HepG2 (cell line): Measurements from ENCODE around the gene WFDC13. TPM values are rescaled to one million over a fixed set of nuclear protein-coding genes. Genes with fewer than 3 reads are reported as not detected.

Source experiments
- ATAC-seq: fragments of 200-7000 bp; cut with Tn5 transposase; 3 replicates; pipeline ENCODE4 v1.9.1; 2020; ENCODE audit warnings: mild to moderate bottlenecking, moderate library complexity
- BruUV-seq: library from RNA; stranded (reverse); fragments of 400-500 nt; replicated peaks from 2 replicates; lab custom pipeline; 2021; lab: Mats Ljungman, UMichigan
- CTCF ChIA-PET: fragments of 300-600 bp; formaldehyde crosslinking; extraction: SDS; loops from one replicate; lab custom pipeline; 2021; ENCODE audit warnings: low total read pairs, inconsistent platforms, low intra/inter-chr PET ratio; lab: Yijun Ruan, JAX
- POLR2A ChIA-PET: fragments of 350-600 bp; sonication (Branson Sonifier 250); formaldehyde crosslinking; loops from one replicate; lab custom pipeline; 2020; ENCODE audit warnings: antibody characterized with exemption, inconsistent platforms; lab: Yijun Ruan, JAX
- DNase-seq: peaks from one replicate; pipeline ENCODE4 v3.0.0-alpha.2; 2015; ENCODE audit warnings: low spot score
- FAIRE-seq: peaks from 3 replicates; lab custom pipeline; 2011; peaks lifted over from hg19 to GRCh38; lab: Jason Lieb, UNC
- H2AFZ ChIP-seq: one replicate; pipeline ENCODE4 v1.6.1; 2011; ENCODE audit warnings: low read length, inconsistent platforms
- H3K27ac ChIP-seq: fragments of 300-600 bp; 3 replicates; pipeline ENCODE4 v1.8.0; 2011; ENCODE audit warnings: mixed run types, mild to moderate bottlenecking, mixed read lengths, low read length, inconsistent platforms; ENCODE audit not compliant: insufficient read depth; ENCODE audit errors: extremely low read length
- H3K27me3 ChIP-seq, 2 experiments: fragments of 200-600 bp in 1 of 2; 2 replicates in 1 of 2; 3 replicates in 1 of 2; pipeline versions ENCODE4 v1.6.0 to v1.8.0; 2011; ENCODE audit warnings: low read length in 2 of 2, mild to moderate bottlenecking in 2 of 2, moderate library complexity in 2 of 2, inconsistent platforms in 1 of 2; ENCODE audit not compliant: insufficient read depth in 2 of 2, control insufficient read depth in 1 of 2
- H3K36me3 ChIP-seq, 2 experiments: fragments of 200-600 bp in 1 of 2; replicated peaks in 1 of 2; 2 replicates in 1 of 2; 3 replicates in 1 of 2; pipeline versions ENCODE4 v1.5.1 to v1.8.0; 2011; ENCODE audit warnings: low read length in 2 of 2, inconsistent platforms in 1 of 2; ENCODE audit not compliant: insufficient read depth in 2 of 2, control insufficient read depth in 1 of 2
- H3K4me1 ChIP-seq: 2 replicates; pipeline ENCODE4 v1.5.1; 2012; ENCODE audit warnings: low read length, inconsistent platforms; ENCODE audit not compliant: insufficient read depth
- H3K4me2 ChIP-seq: 2 replicates; pipeline ENCODE4 v1.6.0; 2011; ENCODE audit warnings: low read depth, low read length, inconsistent platforms
- H3K4me3 ChIP-seq, 3 experiments: fragments of 200-600 bp in 1 of 3; sonication (generic), shearing (Covaris generic) in 1 of 3; replicated peaks in 1 of 3; 2 replicates each; pipeline ENCODE4 v1.5.1; 2011 to 2016; ENCODE audit warnings: low read length in 3 of 3, inconsistent platforms in 2 of 3, low read depth in 2 of 3, mild to moderate bottlenecking in 2 of 3, control low read depth in 1 of 3, mixed read lengths in 1 of 3; ENCODE audit not compliant: insufficient read depth in 1 of 3
- H3K79me2 ChIP-seq: one replicate; pipeline ENCODE4 v1.6.1; 2011; ENCODE audit warnings: low read length, inconsistent platforms; ENCODE audit not compliant: insufficient read depth
- H3K9ac ChIP-seq: 2 replicates; pipeline ENCODE4 v1.6.0; 2011; ENCODE audit warnings: mild to moderate bottlenecking, low read depth, low read length, inconsistent platforms; ENCODE audit not compliant: insufficient read depth
- H3K9me3 ChIP-seq: 2 replicates; pipeline ENCODE4 v1.5.1; 2012; ENCODE audit warnings: mild to moderate bottlenecking, low read length
- H4K20me1 ChIP-seq: 2 replicates; pipeline ENCODE4 v1.6.0; 2011; ENCODE audit warnings: inconsistent platforms, mild to moderate bottlenecking, low read length, moderate library complexity; ENCODE audit not compliant: insufficient read depth
- EHMT2 ChIP-seq: fragments of 200-600 bp; sonication (generic); IDR thresholded peaks from 2 replicates; pipeline ENCODE4 v1.7.0; 2017; ENCODE audit warnings: antibody characterized with exemption, low read depth, low read length, borderline replicate concordance
- FOXA1 ChIP-seq, 2 experiments: fragments of 450-650 bp in 1 of 2; sonication (generic) in 1 of 2; formaldehyde crosslinking in 1 of 2; IDR thresholded peaks; 2 replicates each; pipeline versions ENCODE4 v1.4.0 to v1.6.1; 2016 to 2020; ENCODE audit warnings: missing genetic modification reagents in 1 of 2
- IKZF4 ChIP-seq: sonication (generic); formaldehyde crosslinking; IDR thresholded peaks from 2 replicates; pipeline ENCODE4 v1.5.1; 2020; ENCODE audit warnings: borderline replicate concordance, mild to moderate bottlenecking, low read depth, missing genetic modification reagents; ENCODE audit errors: not compliant biosample characterization
- KLF12 ChIP-seq: sonication (generic); formaldehyde crosslinking; IDR thresholded peaks from 2 replicates; pipeline ENCODE4 v1.4.0; 2020; ENCODE audit warnings: missing genetic modification reagents, borderline replicate concordance
- KLF13 ChIP-seq: sonication (generic); formaldehyde crosslinking; IDR thresholded peaks from 2 replicates; pipeline ENCODE4 v1.4.0; 2020; ENCODE audit warnings: mild to moderate bottlenecking, missing genetic modification reagents
- SIN3A ChIP-seq: IDR thresholded peaks from 2 replicates; pipeline ENCODE4 v1.6.1; 2011; ENCODE audit warnings: low read depth, mild to moderate bottlenecking, control low read depth, low read length, borderline replicate concordance
- TARDBP ChIP-seq: sonication (generic); formaldehyde crosslinking; IDR thresholded peaks from 2 replicates; pipeline ENCODE4 v1.8.0; 2022; ENCODE audit warnings: mild to moderate bottlenecking, missing genetic modification reagents
- ZC3H4 ChIP-seq: sonication (generic); formaldehyde crosslinking; IDR thresholded peaks from 2 replicates; pipeline ENCODE4 v1.4.0; 2020; ENCODE audit warnings: missing genetic modification reagents, borderline replicate concordance
- ZKSCAN1 ChIP-seq: fragments of 150-350 bp; IDR thresholded peaks from 2 replicates; pipeline ENCODE4 v1.6.1; 2014; ENCODE audit warnings: low read length
- ZNF136 ChIP-seq: sonication (generic); formaldehyde crosslinking; IDR thresholded peaks from 2 replicates; pipeline ENCODE4 v1.8.1; 2022; ENCODE audit warnings: low read depth, mild to moderate bottlenecking, moderate library complexity, missing genetic modification reagents
- ZNF3 ChIP-seq: IDR thresholded peaks from 2 replicates; pipeline ENCODE4 v1.7.0; 2017; ENCODE audit warnings: inconsistent platforms
- ZNF563 ChIP-seq: sonication (generic); formaldehyde crosslinking; IDR thresholded peaks from 2 replicates; pipeline ENCODE4 v1.8.0; 2022; ENCODE audit warnings: mild to moderate bottlenecking, moderate library complexity, missing genetic modification reagents
- ZNF615 ChIP-seq: sonication (generic); formaldehyde crosslinking; IDR thresholded peaks from 2 replicates; pipeline ENCODE4 v1.5.0; 2020; ENCODE audit warnings: mild to moderate bottlenecking, missing genetic modification reagents, borderline replicate concordance
- ZNF839 ChIP-seq: sonication (generic); formaldehyde crosslinking; IDR thresholded peaks from 2 replicates; pipeline ENCODE4 v1.4.0; 2020; ENCODE audit warnings: missing genetic modification reagents, mild to moderate bottlenecking, borderline replicate concordance
- WGBS: methylation state at CpG from one replicate; pipeline ENCODE4 v1.1.6; 2017; ENCODE audit warnings: low lambda C conversion rate; 5-methylcytosine and 5-hydroxymethylcytosine counted together
- in situ Hi-C: cut with HindIII; loops from 2 replicates; pipeline ENCODE4 v1.10.0; 2017; ENCODE audit warnings: low pct_unique_long_range_greater_than_20kb; ENCODE audit not compliant: extremely low pct_ligation_motif_present
- intact Hi-C: fragments of 100-400 bp; cut with micrococcal nuclease; formaldehyde crosslinking; loops from one replicate; pipeline ENCODE4 v1.10.0; 2022; ENCODE audit not compliant: unreplicated experiment
- polyA plus RNA-seq, 8 experiments: library from polyadenylated mRNA; depleted of rRNA in 3 of 8; stranded (reverse) in 7 of 8; unstranded in 1 of 8; fragments of >200 nt; fragmentation: Illumina TruSeq in 4 of 8; extraction: Trizol in 4 of 8; gene quantifications; 2 replicates each; pipeline versions ENCODE4 v1.2.1 to v1.2.3, GENCODE V29; 2011 to 2016; ENCODE audit warnings: low read depth in 4 of 8, missing spikeins in 1 of 8, mixed read lengths in 1 of 8; ENCODE audit not compliant: insufficient read depth in 1 of 8
- total RNA-seq, 5 experiments: library from RNA; depleted of rRNA; stranded (reverse); fragments of >200 nt; fragmentation: Illumina TruSeq; extraction: Trizol; gene quantifications; 2 replicates each; pipeline ENCODE4 v1.2.3, GENCODE V29; 2016; ENCODE audit warnings: low read depth in 1 of 5
- TF ChIP-seq, protein P1 (sequence below): sonication (generic); formaldehyde crosslinking; IDR thresholded peaks from 2 replicates; pipeline ENCODE4 v1.8.0; 2022; ENCODE audit warnings: missing genetic modification reagents, mild to moderate bottlenecking, inconsistent platforms, borderline replicate concordance
- TF ChIP-seq, protein P2 (sequence below): sonication (generic); formaldehyde crosslinking; IDR thresholded peaks from 2 replicates; pipeline ENCODE4 v1.4.0; 2020; ENCODE audit warnings: mild to moderate bottlenecking, missing genetic modification reagents
- TF ChIP-seq, protein P3 (sequence below): IDR thresholded peaks from 2 replicates; pipeline ENCODE4 v1.6.1; 2012; ENCODE audit warnings: low read length, improper control_type of control experiment

The WFDC13 gene
- total and polyA plus RNA-seq, 2 of the 13 experiments (the other 11 are each of a cell fraction or from before 2014, with no cell fraction given): not detected

DNA sequence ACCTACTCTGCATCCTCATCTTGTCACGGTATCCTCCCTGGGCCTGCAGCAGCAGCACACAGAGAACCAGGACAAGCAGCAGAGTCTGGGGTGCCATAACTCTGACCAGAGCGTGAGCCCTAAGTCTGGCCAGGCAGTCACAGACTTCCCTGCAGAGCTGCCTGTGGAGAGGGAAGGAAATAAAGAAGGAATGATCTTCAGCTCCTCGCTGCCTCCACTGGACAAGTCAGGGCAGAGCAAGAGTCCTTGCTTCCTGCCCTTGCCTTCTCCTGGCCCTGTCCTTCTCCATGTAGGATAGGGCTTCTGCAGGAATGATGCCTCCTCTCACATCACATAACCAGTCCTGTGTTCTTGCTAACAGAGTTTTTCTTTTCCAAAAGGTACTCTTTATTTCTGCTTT lies 15.9 kb upstream of the WFDC13 start:
- Histone ChIP-seq H3K27ac (no peak overlapping the region), H3K79me2 (no peaks in the 10 kb centered on the region), H3K9ac (no peak overlapping the region), H3K4me1 (no peaks in the 10 kb centered on the region), H4K20me1 (no peaks in the 10 kb centered on the region), H2AFZ (no peak overlapping the region), H3K4me3 (no peak overlapping the region), H3K9me3 (no peaks in the 10 kb centered on the region), H3K36me3 (no peaks in the 10 kb centered on the region), H3K4me2 (no peak overlapping the region), H3K27me3 (no peaks in the 10 kb centered on the region)
- intact Hi-C loops: no loop called here
- BruUV-seq: no TSS peak
- FAIRE-seq (peak; percentile 61), ATAC-seq (peak; percentile 62), DNase-seq (no peak)
- ChIA-PET CTCF (no interaction called here), POLR2A (no interaction called here)
- 21% methylated on average over 3 of the region's 3 CpGs for WGBS
- TF ChIP-seq ZNF136 (CRISPR knock-in tag) (no peak), KLF12 (no peak), EHMT2 (no peak), FOXA1 (IDR thresholded peaks at IDR 0.05) (no peak), FOXA1 (CRISPR knock-in tag; IDR thresholded peaks at IDR 0.05) (no peak), SIN3A (no peak), ZNF615 (no peak), ZNF3 (CRISPR knock-in tag) (no peak), ZNF839 (CRISPR knock-in tag) (no peak), ZC3H4 (CRISPR knock-in tag) (no peak), KLF13 (no peak), ZNF563 (CRISPR knock-in tag) (no peak), TARDBP (CRISPR knock-in tag) (no peak), ZKSCAN1 (no peak), IKZF4 (CRISPR knock-in tag) (no peak)
- TF ChIP-seq, protein P1, sequence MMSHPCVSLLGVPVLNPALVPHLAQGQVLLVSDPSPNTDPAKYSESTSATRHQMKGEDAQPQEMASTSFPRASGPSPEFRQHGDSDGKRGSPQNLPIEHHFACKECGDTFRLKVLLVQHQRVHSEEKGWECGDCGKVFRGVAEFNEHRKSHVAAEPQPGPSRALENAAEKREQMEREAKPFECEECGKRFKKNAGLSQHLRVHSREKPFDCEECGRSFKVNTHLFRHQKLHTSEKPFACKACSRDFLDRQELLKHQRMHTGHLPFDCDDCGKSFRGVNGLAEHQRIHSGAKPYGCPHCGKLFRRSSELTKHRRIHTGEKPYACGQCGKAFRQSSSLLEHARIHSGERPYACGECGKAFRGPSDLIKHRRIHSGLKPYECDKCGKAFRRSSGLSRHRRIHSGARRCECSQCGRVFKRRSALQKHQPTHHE (CRISPR knock-in tag): no peak
- TF ChIP-seq, protein P2, sequence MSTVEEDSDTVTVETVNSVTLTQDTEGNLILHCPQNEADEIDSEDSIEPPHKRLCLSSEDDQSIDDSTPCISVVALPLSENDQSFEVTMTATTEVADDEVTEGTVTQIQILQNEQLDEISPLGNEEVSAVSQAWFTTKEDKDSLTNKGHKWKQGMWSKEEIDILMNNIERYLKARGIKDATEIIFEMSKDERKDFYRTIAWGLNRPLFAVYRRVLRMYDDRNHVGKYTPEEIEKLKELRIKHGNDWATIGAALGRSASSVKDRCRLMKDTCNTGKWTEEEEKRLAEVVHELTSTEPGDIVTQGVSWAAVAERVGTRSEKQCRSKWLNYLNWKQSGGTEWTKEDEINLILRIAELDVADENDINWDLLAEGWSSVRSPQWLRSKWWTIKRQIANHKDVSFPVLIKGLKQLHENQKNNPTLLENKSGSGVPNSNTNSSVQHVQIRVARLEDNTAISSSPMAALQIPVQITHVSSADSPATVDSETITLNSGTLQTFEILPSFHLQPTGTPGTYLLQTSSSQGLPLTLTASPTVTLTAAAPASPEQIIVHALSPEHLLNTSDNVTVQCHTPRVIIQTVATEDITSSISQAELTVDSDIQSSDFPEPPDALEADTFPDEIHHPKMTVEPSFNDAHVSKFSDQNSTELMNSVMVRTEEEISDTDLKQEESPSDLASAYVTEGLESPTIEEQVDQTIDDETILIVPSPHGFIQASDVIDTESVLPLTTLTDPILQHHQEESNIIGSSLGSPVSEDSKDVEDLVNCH (CRISPR knock-in tag): no peak
- TF ChIP-seq, protein P3, sequence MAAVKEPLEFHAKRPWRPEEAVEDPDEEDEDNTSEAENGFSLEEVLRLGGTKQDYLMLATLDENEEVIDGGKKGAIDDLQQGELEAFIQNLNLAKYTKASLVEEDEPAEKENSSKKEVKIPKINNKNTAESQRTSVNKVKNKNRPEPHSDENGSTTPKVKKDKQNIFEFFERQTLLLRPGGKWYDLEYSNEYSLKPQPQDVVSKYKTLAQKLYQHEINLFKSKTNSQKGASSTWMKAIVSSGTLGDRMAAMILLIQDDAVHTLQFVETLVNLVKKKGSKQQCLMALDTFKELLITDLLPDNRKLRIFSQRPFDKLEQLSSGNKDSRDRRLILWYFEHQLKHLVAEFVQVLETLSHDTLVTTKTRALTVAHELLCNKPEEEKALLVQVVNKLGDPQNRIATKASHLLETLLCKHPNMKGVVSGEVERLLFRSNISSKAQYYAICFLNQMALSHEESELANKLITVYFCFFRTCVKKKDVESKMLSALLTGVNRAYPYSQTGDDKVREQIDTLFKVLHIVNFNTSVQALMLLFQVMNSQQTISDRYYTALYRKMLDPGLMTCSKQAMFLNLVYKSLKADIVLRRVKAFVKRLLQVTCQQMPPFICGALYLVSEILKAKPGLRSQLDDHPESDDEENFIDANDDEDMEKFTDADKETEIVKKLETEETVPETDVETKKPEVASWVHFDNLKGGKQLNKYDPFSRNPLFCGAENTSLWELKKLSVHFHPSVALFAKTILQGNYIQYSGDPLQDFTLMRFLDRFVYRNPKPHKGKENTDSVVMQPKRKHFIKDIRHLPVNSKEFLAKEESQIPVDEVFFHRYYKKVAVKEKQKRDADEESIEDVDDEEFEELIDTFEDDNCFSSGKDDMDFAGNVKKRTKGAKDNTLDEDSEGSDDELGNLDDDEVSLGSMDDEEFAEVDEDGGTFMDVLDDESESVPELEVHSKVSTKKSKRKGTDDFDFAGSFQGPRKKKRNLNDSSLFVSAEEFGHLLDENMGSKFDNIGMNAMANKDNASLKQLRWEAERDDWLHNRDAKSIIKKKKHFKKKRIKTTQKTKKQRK: no peak
- in situ Hi-C loops: no loop called here
